NCI-H82 treated with DMSO at 0.1 percent for 48 hours (cell line): Measurements from ENCODE around the gene METAP1.
"Not testable (repeated sequence)": the region's sequence is repeated elsewhere in the genome, so short reads cannot be mapped to it uniquely, and the experiment has no call there.

ENCODE experiments used
- DNase-seq: peaks from one replicate; lab custom pipeline; 2025; ENCODE audit not compliant: unreplicated experiment; lab: John Stamatoyannopoulos, UW

The METAP1 gene

GRCh38 chr4:99054428-99054994, 59.0 kb downstream of the METAP1 start:
- no peak for DNase-seq

- no peak for DNase-seq
Measured at GRCh38 chr4:99058228-99058627, 62.7 kb downstream of the METAP1 start.

- DNase-seq: no peak
Measured at GRCh38 chr4:99059550-99059949, 64.0 kb downstream of the METAP1 start.

- no peak for DNase-seq
Measured at GRCh38 chr4:99061048-99061700, 65.7 kb downstream of the METAP1 start.

GRCh38 chr4:99062120-99062519, 66.6 kb downstream of the METAP1 start:
- DNase-seq: no peak

- not testable (repeated sequence) for DNase-seq
Measured at GRCh38 chr4:99065521-99065920, 70.0 kb downstream of the METAP1 start.

- DNase-seq: no peak
Measured at GRCh38 chr4:99067617-99068016, 72.1 kb downstream of the METAP1 start.

GRCh38 chr4:99071159-99071558, 75.6 kb downstream of the METAP1 start:
- no peak for DNase-seq

GRCh38 chr4:99074816-99075215, 79.3 kb downstream of the METAP1 start:
- no peak for DNase-seq

- no peak for DNase-seq
Measured at GRCh38 chr4:99076292-99076976, 80.9 kb downstream of the METAP1 start.

GRCh38 chr4:99077177-99077576, 81.7 kb downstream of the METAP1 start:
- DNase-seq: peak; percentile 14

GRCh38 chr4:99078336-99078735, 82.8 kb downstream of the METAP1 start:
- DNase-seq: no peak

- no peak for DNase-seq
Measured at GRCh38 chr4:99078931-99079624, 83.6 kb downstream of the METAP1 start.

- no peak for DNase-seq
Measured at GRCh38 chr4:99079625-99080295, 84.2 kb downstream of the METAP1 start.

GRCh38 chr4:99080869-99081268, 85.3 kb downstream of the METAP1 start:
- DNase-seq: not testable (repeated sequence)

- DNase-seq: no peak
Measured at GRCh38 chr4:99082192-99082591, 86.7 kb downstream of the METAP1 start.

GRCh38 chr4:99084595-99084994, 89.1 kb downstream of the METAP1 start:
- DNase-seq: no peak

GRCh38 chr4:99088023-99088449, 92.5 kb downstream of the METAP1 start:
- DNase-seq: peak; percentile 13

GRCh38 chr4:99088481-99089365, 93.2 kb downstream of the METAP1 start, which contains the start of gene ADH5:
Gene ADH5, minus strand, starts transcription at chr4:99088788. Its CDS starts 88 bp downstream, at chr4:99088700.
- peak; percentile 33 for DNase-seq
